Measurements from ENCODE around the gene S100P.

- no peak for TF ChIP-seq CTCF (IDR thresholded peaks at IDR 0.05)
- TF ChIP-seq POLR2A (IDR thresholded peaks at IDR 0.05), result no peak
Measured at GRCh38 chr4:6687947-6688878, 5.5 kb upstream of the S100P start.

All from testis (tissue), 2 donors.